HL-60/S4 treated with retinoic acid at 250 ng/mL for 4 days and 3 days (cell line): ENCODE results near the gene MAGEA11.
"Not testable (repeated sequence)": the region's sequence is repeated elsewhere in the genome, so short reads cannot be mapped to it uniquely, and the experiment has no call there.

Experiments
- in situ Hi-C: fragments of 300-500 bp; cut with MboI; formaldehyde crosslinking; loops from 2 replicates; pipeline ENCODE4 v1.7.0; 2022; ENCODE audit warnings: low sequenced_read_pairs

MAGEA11 gene

GRCh38 chrX:149711545-149712236 lies at the start of gene MAGEA11:
TSS of gene MAGEA11 (plus strand) at chrX:149712060. CDS start at chrX:149713160, 1,100 bp downstream.
- in situ Hi-C loops: no loop called here

- in situ Hi-C loops: not testable (repeated sequence)
Observed at GRCh38 chrX:149675088-149675487, 36.8 kb upstream of the MAGEA11 start.

- in situ Hi-C loops: not testable (repeated sequence)
Observed at GRCh38 chrX:149675554-149675953, 36.3 kb upstream of the MAGEA11 start.

GRCh38 chrX:149679164-149679678 lies 32.6 kb upstream of the MAGEA11 start:
- in situ Hi-C loops: not testable (repeated sequence)

GRCh38 chrX:149681182-149681581 lies 30.7 kb upstream of the MAGEA11 start:
- in situ Hi-C loops: no loop called here

GRCh38 chrX:149682031-149682430 lies 29.8 kb upstream of the MAGEA11 start:
- in situ Hi-C loops: no loop called here

GRCh38 chrX:149682956-149683947 lies 28.6 kb upstream of the MAGEA11 start:
- in situ Hi-C loops: no loop called here

- in situ Hi-C loops: no loop called here
Observed at GRCh38 chrX:149683966-149684730, 27.7 kb upstream of the MAGEA11 start.

- in situ Hi-C loops: no loop called here
Observed at GRCh38 chrX:149687991-149688390, 23.9 kb upstream of the MAGEA11 start.

- in situ Hi-C loops: no loop called here
Observed at GRCh38 chrX:149688552-149688951, 23.3 kb upstream of the MAGEA11 start.

GRCh38 chrX:149691794-149692193 lies 20.1 kb upstream of the MAGEA11 start:
- in situ Hi-C loops: no loop called here

GRCh38 chrX:149692686-149693272 lies 19.1 kb upstream of the MAGEA11 start:
- in situ Hi-C loops: not testable (repeated sequence)

GRCh38 chrX:149699761-149700160 lies 12.1 kb upstream of the MAGEA11 start:
- in situ Hi-C loops: no loop called here

GRCh38 chrX:149704664-149705063 lies 7.2 kb upstream of the MAGEA11 start:
- in situ Hi-C loops: no loop called here

GRCh38 chrX:149707147-149707901 lies 4.5 kb upstream of the MAGEA11 start:
- in situ Hi-C loops: no loop called here

GRCh38 chrX:149712831-149713230 lies 971 bp downstream of the MAGEA11 start:
- in situ Hi-C loops: no loop called here

GRCh38 chrX:149713279-149714050 lies 1.6 kb downstream of the MAGEA11 start:
- in situ Hi-C loops: no loop called here

- in situ Hi-C loops: no loop called here
Observed at GRCh38 chrX:149715468-149715867, 3.6 kb downstream of the MAGEA11 start.

- in situ Hi-C loops: no loop called here
Observed at GRCh38 chrX:149716632-149717031, 4.8 kb downstream of the MAGEA11 start.
